ENCODE measurements around the gene VSTM2B. TPM values are rescaled to one million over a fixed set of nuclear protein-coding genes. Genes with fewer than 3 reads are reported as not detected.

VSTM2B gene
- total and polyA plus RNA-seq, 7 experiments from 2014 or later, result 0.24 TPM; not detected in 6

DNA sequence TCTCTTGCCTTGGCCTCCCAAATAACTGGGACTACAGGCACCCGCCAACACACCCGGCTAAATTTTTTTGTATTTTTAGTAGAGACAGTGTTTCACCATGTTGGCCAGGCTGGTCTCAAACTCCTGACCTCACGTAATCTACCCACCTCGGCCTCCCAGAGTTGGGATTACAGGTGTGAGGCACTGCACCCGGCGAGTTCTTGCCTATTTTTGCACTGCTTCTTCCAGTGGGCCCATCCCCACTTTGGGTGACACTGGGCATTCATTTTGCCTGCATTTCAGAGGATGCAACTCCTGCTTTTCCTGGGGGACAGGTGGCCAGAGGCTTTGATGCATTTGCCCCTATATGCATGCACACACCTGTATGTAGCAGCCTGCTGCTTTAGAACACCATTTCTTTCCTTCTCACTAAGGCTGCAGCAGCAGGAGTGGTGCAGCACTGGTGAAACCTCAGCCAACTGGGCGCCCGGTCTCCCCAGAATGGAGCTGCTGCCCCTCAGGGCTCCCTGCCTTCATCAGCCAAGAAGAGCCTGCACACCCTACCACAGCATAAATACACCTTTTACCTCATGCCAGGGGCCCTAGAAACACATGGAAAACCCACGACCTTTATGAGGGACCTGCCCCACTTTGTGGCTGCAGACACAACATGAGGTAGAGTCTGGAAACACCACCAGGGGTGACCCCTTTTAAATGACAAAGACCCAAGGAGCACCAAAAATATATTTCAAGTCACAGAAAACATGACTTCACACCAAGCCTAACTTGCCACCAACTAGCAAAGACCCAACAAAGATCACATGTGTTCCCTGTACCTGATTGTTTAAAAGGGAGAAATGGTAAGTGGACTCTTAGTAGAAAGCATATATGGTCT is 43.5 kb downstream of the VSTM2B start:
- Histone ChIP-seq H3K27me3 (ENCODE audit: control insufficient read depth in 2 of 2, insufficient read depth in 2 of 2, low read length in 2 of 2) (peaks cover 0 to 4% of the 10 kb centered on the region in 2 donors), H3K4me1 (ENCODE audit: control insufficient read depth in 2 of 2, insufficient read depth in 2 of 2, low read length in 2 of 2) (no peaks in the 10 kb centered on the region), H3K36me3 (ENCODE audit: control insufficient read depth in 2 of 3, insufficient read depth in 3 of 3, low read length in 3 of 3) (no peaks in the 10 kb centered on the region), H3K9me3 (ENCODE audit: control insufficient read depth in 2 of 3, low read length in 3 of 3) (no peaks in the 10 kb centered on the region), H3K4me3 (ENCODE audit: low read length) (no peak overlapping the region), H3K27ac (ENCODE audit: low read depth, low read length) (no peak overlapping the region)
- intact Hi-C loops (cut with micrococcal nuclease), result no loop called here
- CTCF ChIA-PET, result no interaction called here
- Mint-ChIP-seq H3K9me3 (no peaks in the 10 kb centered on the region), H3K27ac (no peak overlapping the region), H3K4me3 (no peak overlapping the region), H3K27me3 (peaks cover 41 to 57% (median 46%) of the 10 kb centered on the region in 5 donors), H3K36me3 (no peaks in the 10 kb centered on the region), H3K4me1 (peaks cover 0 to 2% (median 0%) of the 10 kb centered on the region in 7 donors)
- POLR2A ChIA-PET, result no interaction called here
- DNase-seq, result peak in 1 of 9 donors; percentile 13
- no peak for ATAC-seq

DNA sequence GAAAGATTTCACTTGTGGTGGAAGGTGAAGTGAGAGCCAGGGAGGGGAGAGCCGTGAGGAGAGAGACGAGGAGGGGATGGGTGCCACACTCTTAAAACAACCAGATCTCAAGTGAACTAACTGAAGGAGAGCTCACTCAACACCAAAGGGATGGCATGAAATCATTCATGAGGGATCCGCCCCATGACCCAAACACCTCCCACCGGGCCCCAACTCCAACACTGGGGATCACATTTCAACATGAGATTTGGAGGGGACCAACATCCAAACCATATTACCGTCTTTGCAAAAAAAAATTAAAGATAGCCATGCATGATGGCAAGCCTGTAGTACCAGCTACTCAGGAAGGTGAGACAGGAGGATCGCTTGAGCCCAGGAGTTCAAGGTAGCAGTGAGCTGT is 45.4 kb downstream of the VSTM2B start:
- CTCF ChIA-PET, result no interaction called here
- no peaks in the 10 kb centered on the region for H3K36me3 ChIP-seq (ENCODE audit: control insufficient read depth in 2 of 3, insufficient read depth in 3 of 3, low read length in 3 of 3)
- no peak overlapping the region for H3K27ac Mint-ChIP-seq
- intact Hi-C loops (cut with micrococcal nuclease), result no loop called here
- no peaks in the 10 kb centered on the region for H3K4me1 ChIP-seq (ENCODE audit: control insufficient read depth in 2 of 2, insufficient read depth in 2 of 2, low read length in 2 of 2)
- no peak for DNase-seq
- H3K4me3 ChIP-seq (ENCODE audit: low read length), result no peak overlapping the region
- H3K27me3 Mint-ChIP-seq, result peaks cover 48 to 56% (median 50%) of the 10 kb centered on the region in 5 donors
- POLR2A ChIA-PET, result no interaction called here
- peaks cover 0 to 5% (median 0%) of the 10 kb centered on the region in 7 donors for H3K4me1 Mint-ChIP-seq
- H3K4me3 Mint-ChIP-seq, result no peak overlapping the region
- no peaks in the 10 kb centered on the region for H3K36me3 Mint-ChIP-seq
- no peak for ATAC-seq
- no peaks in the 10 kb centered on the region for H3K9me3 Mint-ChIP-seq
- no peaks in the 10 kb centered on the region for H3K9me3 ChIP-seq (ENCODE audit: control insufficient read depth in 2 of 3, low read length in 3 of 3)
- no peak overlapping the region for H3K27ac ChIP-seq (ENCODE audit: low read depth, low read length)
- no peaks in the 10 kb centered on the region for H3K27me3 ChIP-seq (ENCODE audit: control insufficient read depth in 2 of 2, insufficient read depth in 2 of 2, low read length in 2 of 2)

DNA sequence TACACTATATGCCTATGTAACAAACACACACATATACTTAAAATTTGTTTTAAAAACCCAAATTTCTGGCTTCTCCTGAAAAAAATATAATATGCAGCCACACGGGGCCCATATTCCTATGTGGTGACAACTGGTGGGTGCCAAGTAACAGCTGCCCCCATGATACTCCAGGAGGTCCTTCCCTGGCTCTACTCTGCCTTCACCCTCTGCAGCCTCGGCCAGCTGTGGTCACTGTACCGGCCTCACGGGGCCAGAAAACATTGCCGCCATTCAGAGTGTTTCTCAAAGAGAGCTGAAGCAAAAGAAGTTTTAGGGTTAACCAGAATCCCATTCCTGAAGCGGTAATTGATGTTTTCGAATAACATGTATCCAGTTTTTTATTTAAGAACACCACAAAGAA is 47.7 kb downstream of the VSTM2B start:
- ChIA-PET POLR2A (no interaction called here), CTCF (no interaction called here)
- Histone ChIP-seq H3K4me3 (ENCODE audit: low read length) (no peak overlapping the region), H3K4me1 (ENCODE audit: control insufficient read depth in 2 of 2, insufficient read depth in 2 of 2, low read length in 2 of 2) (no peaks in the 10 kb centered on the region), H3K27ac (ENCODE audit: low read depth, low read length) (no peak overlapping the region), H3K9me3 (ENCODE audit: control insufficient read depth in 2 of 3, low read length in 3 of 3) (no peaks in the 10 kb centered on the region), H3K36me3 (ENCODE audit: control insufficient read depth in 2 of 3, insufficient read depth in 3 of 3, low read length in 3 of 3) (no peaks in the 10 kb centered on the region), H3K27me3 (ENCODE audit: control insufficient read depth in 2 of 2, insufficient read depth in 2 of 2, low read length in 2 of 2) (no peaks in the 10 kb centered on the region)
- ATAC-seq (no peak), DNase-seq (peak in 1 of 9 donors; percentile 8)
- Mint-ChIP-seq H3K27ac (no peak overlapping the region), H3K9me3 (no peaks in the 10 kb centered on the region), H3K36me3 (no peaks in the 10 kb centered on the region), H3K4me1 (peaks cover 0 to 14% (median 0%) of the 10 kb centered on the region in 7 donors), H3K4me3 (no peak overlapping the region), H3K27me3 (peaks cover 44 to 63% (median 50%) of the 10 kb centered on the region in 5 donors)
- intact Hi-C loops (cut with micrococcal nuclease), result no loop called here

DNA sequence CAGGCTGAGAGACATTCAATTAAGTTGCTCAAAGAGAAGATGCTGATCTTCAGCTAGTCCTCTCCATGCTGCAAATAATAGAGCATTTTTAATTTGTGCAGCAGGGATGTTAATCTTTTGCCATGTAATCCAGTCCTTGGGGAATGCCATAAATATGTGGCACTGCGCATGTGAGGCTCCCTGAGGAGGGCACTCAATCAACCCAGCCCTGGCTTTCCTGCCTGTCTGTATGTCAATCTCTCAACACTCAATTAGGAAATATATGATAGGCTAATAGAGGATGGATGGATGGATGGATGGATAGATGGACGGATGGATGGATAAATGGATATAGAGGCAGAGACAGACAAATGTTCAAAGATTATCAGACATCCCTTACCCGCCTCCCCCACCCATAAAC is 48.7 kb downstream of the VSTM2B start:
- ATAC-seq, result no peak

DNA sequence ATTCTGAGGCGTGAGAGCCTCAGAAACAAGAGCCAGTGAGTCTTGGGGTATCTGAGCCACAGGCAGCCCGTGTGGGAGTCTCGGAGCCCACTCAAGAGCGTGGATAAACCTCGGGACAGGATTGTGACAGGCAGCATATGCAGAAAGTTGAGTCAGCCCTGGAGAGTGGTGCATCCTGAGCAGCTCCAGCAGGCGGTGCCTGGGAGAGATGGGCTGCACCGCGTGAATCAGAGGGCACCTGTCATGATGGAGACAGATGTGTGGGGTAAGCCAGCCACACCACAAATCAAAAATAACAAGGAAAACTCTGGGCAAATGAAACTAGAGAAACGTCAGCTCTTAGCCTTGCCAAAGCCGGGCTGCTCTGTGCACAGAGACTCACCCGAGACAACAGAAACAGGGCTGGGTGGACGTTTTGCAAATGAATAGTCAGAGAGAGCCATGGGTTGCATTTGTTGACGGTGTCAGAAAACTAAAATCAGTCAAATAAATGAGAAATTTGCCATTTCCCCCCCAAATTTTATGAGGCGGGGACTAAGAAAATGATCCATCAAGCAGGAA is 50.3 kb downstream of the VSTM2B start:
- H3K4me3 Mint-ChIP-seq, result no peak overlapping the region
- intact Hi-C loops (cut with micrococcal nuclease), result no loop called here
- Histone ChIP-seq H3K27ac (ENCODE audit: low read depth, low read length) (no peak overlapping the region), H3K4me3 (ENCODE audit: low read length) (no peak overlapping the region), H3K27me3 (ENCODE audit: control insufficient read depth in 2 of 2, insufficient read depth in 2 of 2, low read length in 2 of 2) (no peaks in the 10 kb centered on the region), H3K36me3 (ENCODE audit: control insufficient read depth in 2 of 3, insufficient read depth in 3 of 3, low read length in 3 of 3) (no peaks in the 10 kb centered on the region), H3K4me1 (ENCODE audit: control insufficient read depth in 2 of 2, insufficient read depth in 2 of 2, low read length in 2 of 2) (no peaks in the 10 kb centered on the region), H3K9me3 (ENCODE audit: control insufficient read depth in 2 of 3, low read length in 3 of 3) (no peaks in the 10 kb centered on the region)
- peaks cover 0 to 4% (median 3%) of the 10 kb centered on the region in 5 donors for H3K36me3 Mint-ChIP-seq
- H3K27ac Mint-ChIP-seq, result no peak overlapping the region
- H3K27me3 Mint-ChIP-seq, result peaks cover 38 to 57% (median 49%) of the 10 kb centered on the region in 5 donors
- CTCF ChIA-PET, result no interaction called here
- peaks cover 0 to 8% (median 4%) of the 10 kb centered on the region in 11 donors for H3K9me3 Mint-ChIP-seq
- POLR2A ChIA-PET, result no interaction called here
- DNase-seq (no peak), ATAC-seq (no peak)
- peaks cover 0 to 14% (median 0%) of the 10 kb centered on the region in 7 donors for H3K4me1 Mint-ChIP-seq

More for the DNA sequence above, 48.7 kb downstream of the VSTM2B start:
- Mint-ChIP-seq H3K9me3 (no peaks in the 10 kb centered on the region), H3K4me3 (no peak overlapping the region), H3K27ac (no peak overlapping the region), H3K36me3 (no peaks in the 10 kb centered on the region), H3K27me3 (peaks cover 41 to 66% (median 51%) of the 10 kb centered on the region in 5 donors), H3K4me1 (peaks cover 0 to 14% (median 0%) of the 10 kb centered on the region in 7 donors)
- intact Hi-C loops (cut with micrococcal nuclease), result no loop called here
- no peaks in the 10 kb centered on the region for H3K9me3 ChIP-seq (ENCODE audit: control insufficient read depth in 2 of 3, low read length in 3 of 3)
- POLR2A ChIA-PET, result no interaction called here
- no peaks in the 10 kb centered on the region for H3K4me1 ChIP-seq (ENCODE audit: control insufficient read depth in 2 of 2, insufficient read depth in 2 of 2, low read length in 2 of 2)
- H3K27me3 ChIP-seq (ENCODE audit: control insufficient read depth in 2 of 2, insufficient read depth in 2 of 2, low read length in 2 of 2), result no peaks in the 10 kb centered on the region
- H3K4me3 ChIP-seq (ENCODE audit: low read length), result no peak overlapping the region
- no peak for DNase-seq
- CTCF ChIA-PET, result no interaction called here
- no peaks in the 10 kb centered on the region for H3K36me3 ChIP-seq (ENCODE audit: control insufficient read depth in 2 of 3, insufficient read depth in 3 of 3, low read length in 3 of 3)
- H3K27ac ChIP-seq (ENCODE audit: low read depth, low read length), result no peak overlapping the region

DNA sequence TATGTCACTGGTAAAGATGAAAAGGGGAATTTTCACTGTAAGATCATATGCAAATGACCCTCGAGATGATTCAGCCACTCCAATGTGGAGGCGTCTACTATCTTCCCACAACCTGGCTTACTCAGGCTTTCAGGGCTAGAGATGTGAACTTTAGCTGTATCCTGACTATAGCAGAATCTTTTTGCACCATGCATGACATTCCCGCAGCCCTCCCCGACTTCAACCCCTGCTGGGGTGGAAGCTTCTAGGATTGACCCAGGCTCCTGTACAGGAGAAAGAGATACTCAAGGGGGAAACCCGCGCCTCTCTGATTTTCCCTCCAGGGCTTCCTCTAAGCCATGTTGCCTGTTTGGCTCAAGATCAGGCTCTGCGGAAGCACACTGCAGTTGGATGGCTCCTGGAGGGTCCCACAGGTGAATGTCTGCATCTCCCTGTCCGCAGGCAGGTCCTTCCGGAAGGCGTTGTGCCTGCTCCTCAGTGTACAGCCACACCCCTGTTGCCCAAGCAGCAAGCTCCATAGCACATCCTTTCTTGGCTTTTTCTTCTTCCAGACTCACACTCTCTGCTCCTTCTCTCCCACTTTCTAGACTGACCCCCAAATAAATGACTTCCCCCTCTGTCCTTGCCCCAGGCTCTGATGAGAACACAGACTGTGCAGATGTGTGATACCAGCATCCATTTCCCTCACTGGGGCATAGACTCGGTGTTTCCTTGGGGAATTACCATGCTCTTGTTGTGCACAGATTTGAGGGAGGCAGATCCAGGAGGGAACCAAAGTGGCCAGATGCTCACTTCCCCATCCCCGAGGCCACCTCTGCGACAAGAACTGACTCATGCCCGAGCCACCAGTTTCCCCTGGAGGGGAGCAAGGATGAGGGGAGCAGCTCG is 51.2 kb downstream of the VSTM2B start:
- Mint-ChIP-seq H3K9me3 (peaks cover 0 to 13% (median 6%) of the 10 kb centered on the region in 11 donors), H3K27me3 (peaks cover 36 to 62% (median 51%) of the 10 kb centered on the region in 5 donors), H3K36me3 (peaks cover 0 to 9% (median 6%) of the 10 kb centered on the region in 5 donors), H3K27ac (peak overlapping the region in 1 of 9 donors; percentile 13), H3K4me3 (no peak overlapping the region), H3K4me1 (peaks cover 0 to 14% (median 0%) of the 10 kb centered on the region in 7 donors)
- Histone ChIP-seq H3K9me3 (ENCODE audit: control insufficient read depth in 2 of 3, low read length in 3 of 3) (no peaks in the 10 kb centered on the region), H3K27ac (ENCODE audit: low read depth, low read length) (no peak overlapping the region), H3K27me3 (ENCODE audit: control insufficient read depth in 2 of 2, insufficient read depth in 2 of 2, low read length in 2 of 2) (no peaks in the 10 kb centered on the region), H3K4me1 (ENCODE audit: control insufficient read depth in 2 of 2, insufficient read depth in 2 of 2, low read length in 2 of 2) (no peaks in the 10 kb centered on the region), H3K4me3 (ENCODE audit: low read length) (no peak overlapping the region), H3K36me3 (ENCODE audit: control insufficient read depth in 2 of 3, insufficient read depth in 3 of 3, low read length in 3 of 3) (no peaks in the 10 kb centered on the region)
- peak in 1 of 9 donors; percentile 42 for DNase-seq
- ChIA-PET POLR2A (no interaction called here), CTCF (no interaction called here)
- no peak for ATAC-seq
- intact Hi-C loops (cut with micrococcal nuclease), result no loop called here

All from naive thymus-derived CD4-positive, alpha-beta T cell (primary cell).